H1 (cell line): ENCODE data around the gene PRDM15. TPM values are rescaled to one million over a fixed set of nuclear protein-coding genes. Genes with fewer than 3 reads are reported as not detected.
A peak's percentile ranks its signal among the peaks of the same experiment; 100 is the strongest.

Source experiments
- CTCF ChIA-PET: fragments of 300-600 bp; sonication (Branson Sonifier 250); formaldehyde crosslinking; loops from one replicate; lab custom pipeline; 2021; ENCODE audit not compliant: partially characterized antibody; lab: Charles Lee
- POLR2A ChIA-PET: fragments of 300-600 bp; sonication (Branson Sonifier 250); formaldehyde crosslinking; loops from one replicate; lab custom pipeline; 2021; ENCODE audit warnings: inconsistent platforms; ENCODE audit not compliant: partially characterized antibody; lab: Charles Lee
- DNase-seq, 2 experiments: peaks; one replicate each; pipeline versions ENCODE4 v3.0.0 to v3.0.0-alpha.2; 2010 to 2022; ENCODE audit warnings: low spot score in 2 of 2, low read depth in 1 of 2, mixed read lengths in 1 of 2
- FAIRE-seq: peaks from 2 replicates; lab custom pipeline; 2011; peaks lifted over from hg19 to GRCh38; lab: Jason Lieb, UNC
- H2AFZ ChIP-seq: 2 replicates; pipeline ENCODE4 v1.8.1; 2012; ENCODE audit warnings: low read length, inconsistent platforms
- H2AK5ac ChIP-seq: 2 replicates; pipeline ENCODE4 v1.6.1; 2013; ENCODE audit warnings: low read depth, low read length
- H2BK120ac ChIP-seq: replicated peaks from 2 replicates; pipeline ENCODE3; 2013; ENCODE audit warnings: low read depth, low read length, inconsistent platforms
- H2BK12ac ChIP-seq: 2 replicates; pipeline ENCODE4 v1.6.1; 2013; ENCODE audit warnings: low read depth, low read length
- H2BK15ac ChIP-seq: 2 replicates; pipeline ENCODE4 v1.6.1; 2013; ENCODE audit warnings: low read length
- H2BK20ac ChIP-seq: 2 replicates; pipeline ENCODE4 v1.6.1; 2013; ENCODE audit warnings: low read length
- H2BK5ac ChIP-seq: 2 replicates; pipeline ENCODE4 v1.6.1; 2013; ENCODE audit warnings: low read depth, low read length
- H3K14ac ChIP-seq: 2 replicates; pipeline ENCODE4 v1.6.1; 2013; ENCODE audit warnings: inconsistent platforms; ENCODE audit not compliant: insufficient read length
- H3K18ac ChIP-seq: 2 replicates; pipeline ENCODE4 v1.6.1; 2013; ENCODE audit warnings: low read length; ENCODE audit errors: extremely low read depth
- H3K23ac ChIP-seq: 2 replicates; pipeline ENCODE4 v1.6.1; 2013; ENCODE audit warnings: inconsistent platforms; ENCODE audit not compliant: insufficient read length
- H3K23me2 ChIP-seq: 2 replicates; pipeline ENCODE4 v1.6.1; 2013; ENCODE audit warnings: low read depth, low read length
- H3K27ac ChIP-seq: 2 replicates; pipeline ENCODE4 v1.6.1; 2011; ENCODE audit warnings: low read depth, low read length, inconsistent platforms
- H3K27me3 ChIP-seq, 4 experiments: replicated peaks in 1 of 4; 1 replicate in 1 of 4; 2 replicates in 3 of 4; pipeline versions ENCODE4 v1.6.1 to v1.8.1; 2011 to 2013; ENCODE audit warnings: low read length in 3 of 4, mild to moderate bottlenecking in 3 of 4, inconsistent platforms in 2 of 4, mixed read lengths in 2 of 4, moderate library complexity in 1 of 4; ENCODE audit not compliant: control insufficient read depth in 3 of 4, insufficient read depth in 3 of 4; ENCODE audit errors: extremely low read depth in 1 of 4
- H3K36me3 ChIP-seq, 4 experiments: 2 replicates each; pipeline versions ENCODE4 v1.6.1 to v1.8.1; 2011 to 2013; ENCODE audit warnings: mild to moderate bottlenecking in 4 of 4, low read length in 3 of 4, moderate library complexity in 2 of 4, control low read depth in 1 of 4, inconsistent platforms in 1 of 4; ENCODE audit not compliant: insufficient read depth in 4 of 4, control insufficient read depth in 2 of 4
- H3K4ac ChIP-seq: replicated peaks from 2 replicates; pipeline ENCODE3; 2013; ENCODE audit warnings: low read length, low read depth, mixed read lengths, inconsistent platforms; ENCODE audit not compliant: insufficient read length
- H3K4me1 ChIP-seq, 4 experiments: replicated peaks in 1 of 4; 1 replicate in 1 of 4; 2 replicates in 3 of 4; pipeline versions ENCODE4 v1.6.1 to v1.8.1; 2011 to 2013; ENCODE audit warnings: low read length in 3 of 4, inconsistent platforms in 2 of 4, mixed read lengths in 1 of 4; ENCODE audit not compliant: insufficient read depth in 4 of 4, control insufficient read depth in 3 of 4
- H3K4me2 ChIP-seq, 2 experiments: 2 replicates each; pipeline versions ENCODE4 v1.6.1 to v1.8.1; 2011 to 2013; ENCODE audit warnings: low read depth in 2 of 2, low read length in 2 of 2, control low read depth in 1 of 2, inconsistent platforms in 1 of 2, mild to moderate bottlenecking in 1 of 2; ENCODE audit not compliant: insufficient read depth in 1 of 2
- H3K4me3 ChIP-seq, 4 experiments: fragments of 200-600, 300-600 bp in 1 of 4; sonication (generic), shearing (Covaris generic), sonication (Bioruptor Twin) in 1 of 4; 2 replicates each; pipeline versions ENCODE4 v1.5.1 to v1.8.1; 2011 to 2016; ENCODE audit warnings: low read length in 4 of 4, low read depth in 3 of 4, control low read depth in 2 of 4, inconsistent platforms in 2 of 4, mild to moderate bottlenecking in 2 of 4, mixed read lengths in 1 of 4, moderate library complexity in 1 of 4; ENCODE audit not compliant: insufficient read depth in 2 of 4; ENCODE audit errors: extremely low read depth in 1 of 4
- H3K56ac ChIP-seq: replicated peaks from 2 replicates; pipeline ENCODE3; 2013; ENCODE audit warnings: low read depth, mild to moderate bottlenecking, mixed read lengths, low read length, inconsistent platforms; ENCODE audit not compliant: insufficient read length
- H3K79me1 ChIP-seq: 2 replicates; pipeline ENCODE4 v1.6.1; 2013; ENCODE audit warnings: low read depth, low read length, control low read depth
- H3K79me2 ChIP-seq, 2 experiments: 2 replicates each; pipeline versions ENCODE4 v1.6.1 to v1.8.1; 2012 to 2013; ENCODE audit warnings: low read length in 2 of 2, mild to moderate bottlenecking in 2 of 2, inconsistent platforms in 1 of 2; ENCODE audit not compliant: insufficient read depth in 2 of 2, control insufficient read depth in 1 of 2
- H3K9ac ChIP-seq, 4 experiments: replicated peaks in 1 of 4; 1 replicate in 1 of 4; 2 replicates in 3 of 4; pipeline versions ENCODE4 v1.6.1 to v1.8.1; 2011 to 2013; ENCODE audit warnings: low read depth in 3 of 4, low read length in 3 of 4, control low read depth in 2 of 4, mild to moderate bottlenecking in 2 of 4, moderate library complexity in 2 of 4, inconsistent platforms in 1 of 4; ENCODE audit errors: extremely low read depth in 1 of 4
- H3K9me3 ChIP-seq, 2 experiments: 2 replicates each; pipeline versions ENCODE4 v1.6.1 to v1.8.1; 2012 to 2013; ENCODE audit warnings: mild to moderate bottlenecking in 2 of 2, moderate library complexity in 2 of 2, control low read depth in 1 of 2, inconsistent platforms in 1 of 2, low read depth in 1 of 2, low read length in 1 of 2, mixed read lengths in 1 of 2; ENCODE audit not compliant: insufficient read depth in 2 of 2
- H4K20me1 ChIP-seq, 2 experiments: replicated peaks in 1 of 2; 2 replicates each; pipeline versions ENCODE3 to v1.8.1; 2011 to 2013; ENCODE audit warnings: inconsistent platforms in 2 of 2, low read length in 2 of 2, mild to moderate bottlenecking in 1 of 2; ENCODE audit not compliant: insufficient read depth in 2 of 2, control insufficient read depth in 1 of 2
- H4K5ac ChIP-seq: 2 replicates; pipeline ENCODE4 v1.6.1; 2013; ENCODE audit warnings: low read length, low read depth, mixed read lengths, inconsistent platforms; ENCODE audit not compliant: insufficient read length
- H4K8ac ChIP-seq: 2 replicates; pipeline ENCODE4 v1.8.0; 2013; ENCODE audit warnings: mild to moderate bottlenecking, moderate library complexity, low read length, inconsistent platforms; ENCODE audit not compliant: insufficient read depth; ENCODE audit errors: extremely low read depth
- H4K91ac ChIP-seq: replicated peaks from 2 replicates; pipeline ENCODE3; 2013; ENCODE audit warnings: low read length, mixed read lengths, inconsistent platforms; ENCODE audit not compliant: insufficient read length
- GABPA ChIP-seq: IDR thresholded peaks from 2 replicates; pipeline ENCODE4 v1.6.1; 2011; ENCODE audit warnings: mild to moderate bottlenecking, low read length, moderate library complexity, borderline replicate concordance; ENCODE audit not compliant: insufficient read depth
- WGBS, 2 experiments: shearing (Covaris generic) in 1 of 2; methylation state at CpG; one replicate each; pipeline versions ENCODE4 v1.1.6 to v1.1.7; 2013 to 2015; ENCODE audit warnings: low lambda C conversion rate in 2 of 2, mixed read lengths in 2 of 2, inconsistent platforms in 1 of 2, low coverage in 1 of 2, missing lambda C conversion rate in 1 of 2; ENCODE audit not compliant: insufficient replicate concordance in 2 of 2, insufficient coverage in 1 of 2, insufficient read length in 1 of 2; ENCODE audit errors: extremely low coverage in 1 of 2, missing lambda C conversion rate in 1 of 2; 5-methylcytosine and 5-hydroxymethylcytosine counted together
- polyA plus RNA-seq, 7 experiments: library from polyadenylated mRNA; depleted of rRNA in 3 of 7; stranded (reverse) in 5 of 7; unstranded in 2 of 7; fragments of >200 nt in 5 of 7; fragments of 200-250 nt in 2 of 7; gene quantifications; 1 replicate in 5 of 7; 2 replicates in 1 of 7; 4 replicates in 1 of 7; pipeline versions ENCODE4 v1.2.1 to v1.2.3, GENCODE V29; 2011 to 2013; ENCODE audit warnings: missing spikeins in 2 of 7, mixed read lengths in 2 of 7
- total RNA-seq: library from RNA; stranded (reverse); fragmentation: NEBNext Ultra II Directional; extraction: Animal tissue kit (Norgen Biotek cat#: 25700); gene quantifications from 2 replicates; pipeline ENCODE4 v1.2.1, GENCODE V29; 2021

The PRDM15 gene
- total and polyA plus RNA-seq, 2 of the 8 experiments (the other 6 are each of a cell fraction or from before 2014, with no cell fraction given): 9.7 to 10.5 TPM

- FAIRE-seq (no peak), DNase-seq (no peak)
- Histone ChIP-seq H2BK12ac (no peak overlapping the region), H2AFZ (no peak overlapping the region), H3K18ac (no peak overlapping the region), H2BK20ac (no peak overlapping the region), H3K9me3 (no peaks in the 10 kb centered on the region), H3K4me1 (peaks cover 0 to 11% (median 3%) of the 10 kb centered on the region in 4 experiments; a peak in 4 of 7 replicates), H3K27me3 (no peaks in the 10 kb centered on the region), H4K91ac (no peak overlapping the region), H4K20me1 (peaks cover 0 to 3% of the 10 kb centered on the region in 2 experiments)
- POLR2A ChIA-PET: interaction anchor here (0.7 to 1.9 kb wide), 6 partner anchors 8 to 81 kb away, joined by 3 to 10 read pairs (median 4); no protein-coding TSS in a partner anchor
- no peak for TF ChIP-seq GABPA
- TF ChIP-seq, all 59 proteins: peak for 0
- peaks cover 4% of the 10 kb centered on the region; the same call in 1 of the 2 replicates for H3K23me2 ChIP-seq
- H3K14ac ChIP-seq: no peak overlapping the region
- H3K79me1 ChIP-seq: 0 out of 2 replicates have a peak, but pooled peaks cover 2% of the 10 kb centered on the region
- no peak overlapping the region for H3K56ac ChIP-seq
- CTCF ChIA-PET: interaction anchor here (0.7 kb wide), 1 partner anchor 150 kb away, joined by 3 read pairs; no protein-coding TSS in a partner anchor
- no peak overlapping the region for H3K23ac ChIP-seq
- H2BK120ac ChIP-seq: no peak overlapping the region
- peak overlapping the region in 1 of 4 experiments; percentile 81; a peak in 1 of 8 replicates for H3K4me3 ChIP-seq
- H4K5ac ChIP-seq: no peak overlapping the region
- H3K4ac ChIP-seq: no peak overlapping the region
- no peak overlapping the region for H3K27ac ChIP-seq
- no peak overlapping the region for H3K9ac ChIP-seq
- H2BK15ac ChIP-seq: no peak overlapping the region
- peak overlapping the region; percentile 50 to 82; a peak in 2 of 4 replicates for H3K4me2 ChIP-seq
- no peaks in the 10 kb centered on the region for H3K36me3 ChIP-seq
- H2AK5ac ChIP-seq: no peak overlapping the region
- no peak overlapping the region for H4K8ac ChIP-seq
- 83% methylated on average over 9 of the region's 9 CpGs; no CpG with 5 or more reads in 1 of the 2 experiments for WGBS, 2 experiments
- no peak overlapping the region for H2BK5ac ChIP-seq
- peaks cover 0 to 28% of the 10 kb centered on the region in 2 experiments; a peak in 2 of 4 replicates for H3K79me2 ChIP-seq
These were observed 1.0 kb upstream of the PRDM15 start for GRCh38 chr21:41880153-41880552.
